AG10803 (cell line): ENCODE measurements around the gene FBXL17.

Experiments used
- DNase-seq: peaks from one replicate; pipeline ENCODE4 v3.0.0; 2010; ENCODE audit warnings: low read depth
- H3K4me3 ChIP-seq: 2 replicates; pipeline ENCODE4 v1.5.1; 2011; ENCODE audit warnings: mild to moderate bottlenecking, low read length, control low read depth
- CTCF ChIP-seq: conservative IDR thresholded peaks from 2 replicates; pipeline ENCODE4 v1.5.1; 2011; ENCODE audit warnings: mild to moderate bottlenecking, low read length, control low read depth, inconsistent platforms

The FBXL17 gene

GRCh38 chr5:107824821-107825220 is 557.1 kb downstream of the FBXL17 start:
- no peak overlapping the region for H3K4me3 ChIP-seq
- no peak for TF ChIP-seq CTCF
- no peak for DNase-seq

GRCh38 chr5:107821288-107821687 is 560.6 kb downstream of the FBXL17 start:
- DNase-seq, result no peak
- H3K4me3 ChIP-seq, result no peak overlapping the region
- TF ChIP-seq CTCF, result no peak

DNA sequence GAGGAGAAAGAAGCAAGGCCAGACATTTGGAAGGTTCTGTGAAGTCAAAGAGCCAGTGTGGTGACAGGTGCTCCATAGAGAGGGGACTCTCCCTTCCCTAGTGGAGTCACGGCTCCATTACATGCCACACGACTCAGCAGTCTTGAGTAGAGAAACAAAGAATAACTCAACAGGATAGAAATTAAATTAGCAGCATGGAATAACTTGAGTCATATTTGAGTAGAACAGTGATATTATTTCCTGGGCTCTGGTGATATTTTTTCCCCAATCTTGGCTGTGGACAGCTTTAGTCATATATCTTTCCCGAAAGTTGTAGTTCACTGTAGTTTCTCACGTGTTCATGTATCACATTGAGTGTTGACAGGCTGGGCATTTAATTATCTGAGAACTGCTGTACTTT is 561.5 kb downstream of the FBXL17 start:
- H3K4me3 ChIP-seq, result no peak overlapping the region
- no peak for TF ChIP-seq CTCF
- DNase-seq, result peak; percentile 11

DNA sequence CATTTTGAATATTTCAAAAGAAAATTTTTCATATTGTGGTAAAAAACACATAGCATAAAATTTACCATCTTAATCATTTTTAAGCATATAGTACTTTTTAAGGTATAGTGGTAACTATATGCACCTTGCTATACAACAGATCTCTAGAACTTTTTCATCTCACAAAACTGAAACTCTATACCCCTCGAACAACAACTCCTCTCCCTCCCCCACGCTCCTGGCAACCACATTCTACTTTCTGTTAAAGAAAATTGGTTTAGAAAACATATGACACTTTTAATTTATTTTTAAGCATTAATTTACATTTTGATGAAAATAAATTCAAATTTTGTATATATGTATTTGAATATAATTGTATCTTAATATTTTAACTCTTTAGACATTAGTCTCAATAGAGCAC is 563.9 kb downstream of the FBXL17 start:
- no peak for DNase-seq
- no peak for TF ChIP-seq CTCF
- no peak overlapping the region for H3K4me3 ChIP-seq

- no peak for DNase-seq
- TF ChIP-seq CTCF, result no peak
- no peak overlapping the region for H3K4me3 ChIP-seq
These were observed 564.5 kb downstream of the FBXL17 start for GRCh38 chr5:107817436-107817835.

GRCh38 chr5:107815109-107815508 is 566.8 kb downstream of the FBXL17 start:
- H3K4me3 ChIP-seq, result no peak overlapping the region
- TF ChIP-seq CTCF, result no peak
- DNase-seq, result no peak

DNA sequence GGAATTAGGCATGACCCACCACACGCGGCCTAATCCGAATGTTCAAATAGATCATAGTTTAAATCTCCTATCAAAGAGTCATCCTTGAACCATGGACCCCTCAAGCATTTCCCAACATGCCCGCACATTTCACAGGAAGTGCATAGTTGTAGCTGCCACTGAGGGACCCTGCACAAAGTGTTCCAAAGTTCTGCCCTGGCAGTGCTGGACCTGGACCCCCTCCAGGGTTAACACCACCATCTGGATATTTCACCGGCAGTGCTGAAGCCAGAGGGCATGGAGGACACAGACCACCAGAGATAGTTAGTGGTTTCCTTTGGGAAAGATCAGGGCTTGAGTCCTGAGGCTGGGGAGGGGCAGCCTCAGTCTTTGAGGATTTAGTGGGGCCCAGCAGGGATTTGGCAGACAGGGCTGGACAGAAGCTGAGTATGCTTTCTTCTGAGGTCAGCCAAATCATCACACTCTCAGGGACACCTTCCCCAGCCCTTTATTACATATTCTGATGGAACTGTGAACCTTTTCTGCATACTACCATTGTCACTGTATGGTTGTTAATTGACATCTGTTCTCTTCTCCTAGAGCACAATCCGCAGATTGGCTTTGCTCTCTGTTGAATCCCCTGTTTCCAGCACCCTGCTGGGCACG is 567.6 kb downstream of the FBXL17 start:
- H3K4me3 ChIP-seq, result no peak overlapping the region
- DNase-seq, result no peak
- TF ChIP-seq CTCF, result no peak
